BLaER1 treated with 17β-estradiol and CSF1 and Interleukin-3, amounts not matched to agents 10 nM and 100 nM (cell line): ENCODE data around the gene TMEM217.
A peak's percentile ranks its signal among the peaks of the same experiment; 100 is the strongest.
"Not testable (repeated sequence)": the region's sequence is repeated elsewhere in the genome, so short reads cannot be mapped to it uniquely, and the experiment has no call there.

Source experiments
- H3K27ac ChIP-seq, 11 experiments: shearing (Covaris generic); formaldehyde crosslinking; 2 replicates each; pipeline ENCODE4 v1.8.1; 2022
- H3K27me3 ChIP-seq, 11 experiments: shearing (Covaris generic); formaldehyde crosslinking; 2 replicates each; pipeline ENCODE4 v1.8.1; 2022
- H3K36me3 ChIP-seq, 11 experiments: shearing (Covaris generic); formaldehyde crosslinking; 2 replicates each; pipeline ENCODE4 v1.8.1; 2022
- H3K4me1 ChIP-seq, 10 experiments: shearing (Covaris generic); formaldehyde crosslinking; 2 replicates each; pipeline ENCODE4 v1.8.1; 2022
- H3K4me2 ChIP-seq, 11 experiments: shearing (Covaris generic); formaldehyde crosslinking; 2 replicates each; pipeline ENCODE4 v1.8.1; 2022
- H3K4me3 ChIP-seq, 10 experiments: shearing (Covaris generic); formaldehyde crosslinking; 2 replicates each; pipeline ENCODE4 v1.8.1; 2022
- H3K9ac ChIP-seq, 11 experiments: shearing (Covaris generic); formaldehyde crosslinking; 2 replicates each; pipeline ENCODE4 v1.8.1; 2022
- H3K9me3 ChIP-seq, 11 experiments: shearing (Covaris generic); formaldehyde crosslinking; replicated peaks in 1 of 11; 2 replicates each; pipeline ENCODE4 v1.8.1; 2022
- H4K20me1 ChIP-seq, 11 experiments: shearing (Covaris generic); formaldehyde crosslinking; 2 replicates each; pipeline ENCODE4 v1.8.1; 2022
- Cebpa-rat ChIP-seq, 11 experiments: shearing (Covaris generic); IDR thresholded peaks; 2 replicates each; pipeline ENCODE4 v1.8.1; 2022

Gene TMEM217

DNA sequence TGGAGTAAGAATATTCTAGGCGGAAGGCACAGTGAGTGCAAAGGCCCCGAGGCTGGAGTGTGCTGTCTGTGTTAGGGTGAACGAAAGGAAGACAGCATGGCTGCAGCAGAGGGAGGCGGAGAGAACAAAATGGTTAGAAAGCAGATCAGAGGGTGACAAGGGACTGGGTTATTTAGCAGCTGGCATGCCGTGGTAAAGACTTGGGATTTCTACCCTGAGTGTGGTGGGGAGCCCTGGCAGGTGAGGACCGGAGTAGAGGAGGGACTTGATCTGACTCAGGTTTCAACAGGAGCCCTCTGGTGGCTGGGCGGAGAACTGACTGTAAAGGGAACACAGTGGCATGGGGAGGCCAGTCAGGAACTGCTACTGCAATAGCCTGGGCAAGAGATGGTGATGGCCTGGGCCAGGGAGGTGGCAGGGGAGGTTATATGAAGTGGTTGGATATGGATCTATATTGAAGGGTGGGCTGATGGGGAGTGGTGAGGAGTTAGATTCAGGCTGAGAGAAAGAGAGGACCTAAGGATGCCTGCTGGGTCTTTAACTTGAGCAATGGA, 50.0 kb downstream of the TMEM217 start:
- Histone ChIP-seq H3K27me3 (no peaks in the 10 kb centered on the region), H3K9me3 (no peaks in the 10 kb centered on the region), H3K36me3 (no peaks in the 10 kb centered on the region), H4K20me1 (no peaks in the 10 kb centered on the region), H3K4me1 (peaks cover 17 to 96% (median 35%) of the 10 kb centered on the region in 10 experiments), H3K4me2 (peak overlapping the region in 5 of 11 experiments; percentile 24 to 88 (median 69); a peak in 8 of 22 replicates), H3K4me3 (no peak overlapping the region), H3K27ac (peak overlapping the region in 4 of 11 experiments; percentile 16 to 65 (median 54); a peak in 6 of 22 replicates), H3K9ac (no peak overlapping the region)
- TF ChIP-seq Cebpa-rat (IDR thresholded peaks at IDR 0.05) = no peak

DNA sequence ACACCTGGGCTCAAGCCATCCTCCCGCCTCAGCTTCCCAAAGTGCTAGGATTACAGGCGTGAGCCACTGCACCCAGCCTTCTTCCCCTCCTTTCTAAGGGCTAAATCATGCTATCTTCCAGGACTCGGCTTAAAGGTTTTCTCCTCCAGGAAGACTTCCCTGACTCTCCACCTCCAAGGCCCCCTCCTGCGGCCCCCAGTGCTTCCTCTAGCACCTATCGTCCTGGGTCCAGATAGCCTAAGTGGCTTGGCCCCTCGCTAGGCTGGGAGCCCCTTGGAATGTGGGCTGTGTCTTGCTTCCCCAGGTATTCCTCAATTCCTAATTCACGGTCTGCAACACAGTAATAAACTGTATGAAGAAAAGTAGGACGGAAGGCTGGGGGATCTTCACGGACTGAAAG, 51.3 kb downstream of the TMEM217 start:
- Histone ChIP-seq H3K27me3 (no peaks in the 10 kb centered on the region), H3K9ac (no peak overlapping the region; a peak in 1 of 22 replicates), H3K27ac (peak overlapping the region in 5 of 11 experiments; percentile 3 to 65 (median 51); a peak in 8 of 22 replicates)

DNA sequence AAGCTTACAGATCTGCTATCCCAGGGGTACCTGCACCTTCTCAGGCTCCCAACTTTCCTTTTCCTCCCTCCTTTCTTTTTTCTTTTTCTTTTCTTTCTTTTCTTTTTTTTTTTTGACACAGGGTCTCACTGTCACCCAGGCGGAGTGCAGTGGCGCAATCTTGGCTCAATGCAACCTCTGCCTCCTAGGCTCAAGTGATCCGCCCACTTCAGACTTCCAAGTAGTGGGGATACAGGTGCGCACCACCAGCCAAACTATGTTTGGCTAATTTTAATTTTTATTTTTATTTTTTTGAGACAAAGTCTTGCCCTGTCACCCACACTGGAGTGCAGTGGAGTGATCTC, 52.0 kb downstream of the TMEM217 start:
- Histone ChIP-seq H3K9ac (peak overlapping the region in 4 of 11 experiments; percentile 3 to 66 (median 22); a peak in 4 of 22 replicates), H3K4me3 (no peak overlapping the region), H3K27me3 (no peaks in the 10 kb centered on the region), H3K9me3 (no peaks in the 10 kb centered on the region), H3K36me3 (no peaks in the 10 kb centered on the region), H3K4me1 (peaks cover 20 to 98% (median 51%) of the 10 kb centered on the region in 10 experiments), H3K4me2 (peak overlapping the region; percentile 45 to 88 (median 67)), H4K20me1 (no peaks in the 10 kb centered on the region), H3K27ac (peak overlapping the region in 9 of 11 experiments; percentile 0 to 65 (median 38); a peak in 10 of 22 replicates)
- no peak for TF ChIP-seq Cebpa-rat (IDR thresholded peaks at IDR 0.05)

More for the DNA sequence above, 51.3 kb downstream of the TMEM217 start:
- Histone ChIP-seq H3K4me1 (peaks cover 20 to 99% (median 49%) of the 10 kb centered on the region in 10 experiments), H3K4me2 (peak overlapping the region in 5 of 11 experiments; percentile 67 to 88 (median 74); a peak in 9 of 22 replicates), H3K4me3 (no peak overlapping the region), H3K36me3 (no peaks in the 10 kb centered on the region), H3K9me3 (no peaks in the 10 kb centered on the region), H4K20me1 (no peaks in the 10 kb centered on the region)
- no peak for TF ChIP-seq Cebpa-rat (IDR thresholded peaks at IDR 0.05)

DNA sequence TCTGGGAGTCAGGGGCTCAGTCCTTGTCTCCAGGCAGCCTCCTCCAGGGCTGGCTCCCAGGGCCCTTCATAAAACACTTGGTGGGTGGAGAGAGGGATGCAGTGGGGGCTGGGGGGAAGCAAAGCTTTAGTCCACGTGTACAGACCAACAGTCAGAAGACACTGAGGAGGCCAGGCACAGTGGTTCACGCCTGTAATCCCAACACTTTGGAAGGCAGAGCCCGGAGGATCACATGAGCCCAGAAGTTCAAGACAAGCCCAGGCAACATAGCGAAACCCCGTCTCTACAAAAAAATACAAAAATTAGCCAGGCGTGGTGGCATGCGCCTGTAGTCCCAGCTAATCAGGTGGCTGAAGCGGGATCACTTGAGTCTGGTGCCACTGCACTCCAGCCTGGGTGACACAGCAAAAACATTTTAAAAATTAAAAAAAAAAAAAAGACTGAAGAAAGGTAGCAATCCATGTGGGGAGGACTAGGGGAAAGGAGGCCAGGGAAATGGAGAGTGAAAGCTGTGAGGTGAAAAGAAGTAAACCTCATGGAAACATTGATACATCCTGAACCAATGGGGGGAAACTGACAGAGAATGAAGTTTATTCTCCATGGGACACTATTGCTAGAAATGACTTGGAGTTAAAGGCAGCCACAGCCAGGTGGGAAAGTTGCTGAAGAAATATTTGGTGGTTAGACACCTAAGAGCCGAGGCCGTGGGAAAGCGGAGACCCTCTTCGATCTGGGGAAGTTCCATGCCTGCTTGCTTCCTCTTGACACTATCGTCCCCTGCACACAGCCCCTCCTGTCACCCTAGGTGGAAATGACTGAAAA, 52.6 kb downstream of the TMEM217 start:
- Histone ChIP-seq H3K4me3 (no peak overlapping the region), H3K4me1 (peaks cover 20 to 95% (median 51%) of the 10 kb centered on the region in 10 experiments), H3K36me3 (no peaks in the 10 kb centered on the region), H3K4me2 (peak overlapping the region; percentile 45 to 88 (median 67)), H4K20me1 (no peaks in the 10 kb centered on the region), H3K27me3 (no peaks in the 10 kb centered on the region), H3K9ac (peak overlapping the region in 10 of 11 experiments; percentile 3 to 66 (median 18); a peak in 10 of 22 replicates), H3K27ac (peak overlapping the region in 9 of 11 experiments; percentile 9 to 65 (median 42); a peak in 13 of 22 replicates), H3K9me3 (no peaks in the 10 kb centered on the region)
- no peak for TF ChIP-seq Cebpa-rat (IDR thresholded peaks at IDR 0.05)

DNA sequence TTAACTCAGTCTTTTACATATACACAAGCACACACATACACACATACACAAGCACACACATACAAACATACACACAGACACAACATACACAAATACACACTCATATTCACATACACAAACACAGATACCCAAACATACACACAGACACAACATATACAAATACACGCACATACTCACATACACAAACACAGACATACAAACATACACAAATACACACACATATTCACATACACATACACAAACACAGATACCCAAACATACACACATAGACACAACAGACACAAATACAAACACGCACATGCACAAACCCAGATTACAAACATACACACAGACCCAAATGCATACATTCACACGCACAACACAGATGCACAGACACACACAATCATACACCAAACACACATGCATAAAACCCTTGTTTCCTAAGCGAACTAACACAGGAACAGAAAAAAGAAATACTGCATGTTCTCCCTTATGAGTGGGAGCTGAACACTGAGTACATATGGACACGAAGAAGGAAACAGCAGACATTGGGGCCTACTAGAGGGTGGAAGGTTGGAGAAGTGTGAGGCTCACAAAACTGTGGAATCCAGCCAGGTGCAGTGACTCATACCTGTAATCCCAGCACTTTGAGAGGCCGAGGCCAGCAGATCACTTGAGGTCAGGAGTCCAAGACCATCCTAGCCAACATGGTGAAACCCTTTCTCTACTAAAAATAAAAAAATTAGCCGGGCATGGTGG, 53.8 kb downstream of the TMEM217 start:
- Histone ChIP-seq H3K27ac (peak overlapping the region in 2 of 11 experiments; percentile 4 to 65; a peak in 3 of 22 replicates), H4K20me1 (no peaks in the 10 kb centered on the region), H3K9me3 (no peaks in the 10 kb centered on the region), H3K27me3 (no peaks in the 10 kb centered on the region), H3K9ac (no peak overlapping the region), H3K4me1 (peaks cover 20 to 94% (median 50%) of the 10 kb centered on the region in 10 experiments), H3K36me3 (no peaks in the 10 kb centered on the region), H3K4me3 (no peak overlapping the region), H3K4me2 (peak overlapping the region in 3 of 11 experiments; percentile 69 to 88 (median 74); a peak in 7 of 22 replicates)
- no peak for TF ChIP-seq Cebpa-rat (IDR thresholded peaks at IDR 0.05)

DNA sequence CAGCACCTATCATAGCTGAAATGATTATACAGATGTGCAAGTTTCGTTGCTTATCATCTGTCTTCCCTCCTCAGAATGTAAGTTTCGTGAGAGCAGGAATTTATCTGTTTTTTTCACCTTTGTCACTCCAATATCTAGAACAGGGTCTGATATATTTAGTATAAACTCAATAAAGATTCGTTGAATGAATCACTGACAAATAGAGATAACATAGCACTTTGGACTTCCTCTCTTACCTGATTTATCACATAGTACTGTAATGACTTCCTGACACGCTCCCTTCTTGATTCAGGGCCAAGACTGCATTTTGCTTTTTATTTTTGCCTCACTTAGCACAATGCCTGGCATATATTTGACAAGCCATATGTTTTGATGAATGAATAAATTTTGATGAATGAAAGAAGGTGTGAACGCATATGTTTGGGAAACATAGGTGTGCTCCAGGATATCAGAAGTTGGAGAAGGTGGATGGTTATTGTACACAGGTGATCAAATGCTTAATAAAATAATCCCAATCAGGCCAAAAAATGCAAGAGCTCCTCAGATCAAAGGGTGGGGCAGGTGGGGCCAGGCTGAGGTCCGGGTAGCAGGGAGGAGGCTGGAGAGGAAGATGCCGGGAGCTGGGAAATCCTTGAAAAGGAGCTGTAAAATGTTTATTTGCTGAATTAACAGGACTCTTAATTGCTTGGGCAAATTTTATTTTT, 55.0 kb downstream of the TMEM217 start:
- H3K4me3 ChIP-seq = no peak overlapping the region
- H4K20me1 ChIP-seq = no peaks in the 10 kb centered on the region
- H3K27ac ChIP-seq = no peak overlapping the region
- no peak overlapping the region for H3K9ac ChIP-seq
- no peaks in the 10 kb centered on the region for H3K9me3 ChIP-seq
- H3K27me3 ChIP-seq = no peaks in the 10 kb centered on the region
- H3K4me1 ChIP-seq = peaks cover 20 to 82% (median 44%) of the 10 kb centered on the region in 10 experiments
- TF ChIP-seq Cebpa-rat (IDR thresholded peaks at IDR 0.05) = no peak
- no peaks in the 10 kb centered on the region for H3K36me3 ChIP-seq
- peak overlapping the region in 10 of 11 experiments; percentile 8 to 63 (median 19); a peak in 14 of 22 replicates for H3K4me2 ChIP-seq

DNA sequence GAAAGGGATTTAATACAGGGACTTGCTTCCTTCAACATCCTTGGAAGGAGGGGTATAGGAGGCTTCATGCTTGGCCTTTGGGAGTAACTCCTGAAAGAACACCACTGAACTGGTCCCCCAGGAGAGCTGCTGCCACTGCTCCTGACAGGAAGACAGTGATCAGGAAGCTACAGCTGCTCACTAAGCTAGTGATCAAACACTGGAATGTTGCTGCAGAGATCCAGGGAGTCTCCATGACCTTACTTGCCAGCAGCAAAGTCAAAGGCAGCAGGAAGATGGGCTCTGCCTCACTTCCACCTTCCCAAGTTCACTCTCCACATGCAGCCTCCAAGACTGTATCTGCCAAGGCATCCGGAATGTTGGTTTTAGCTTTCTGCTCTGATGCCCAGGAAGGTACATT, 56.2 kb downstream of the TMEM217 start:
- H3K4me1 ChIP-seq = peaks cover 20 to 70% (median 41%) of the 10 kb centered on the region in 10 experiments
- TF ChIP-seq Cebpa-rat (IDR thresholded peaks at IDR 0.05) = no peak
- peak overlapping the region in 7 of 11 experiments; percentile 10 to 63 (median 41); a peak in 13 of 22 replicates for H3K4me2 ChIP-seq
- H3K9me3 ChIP-seq = no peaks in the 10 kb centered on the region
- no peak overlapping the region; a peak in 1 of 22 replicates for H3K9ac ChIP-seq
- no peaks in the 10 kb centered on the region for H3K36me3 ChIP-seq
- H3K4me3 ChIP-seq = no peak overlapping the region
- H3K27me3 ChIP-seq = no peaks in the 10 kb centered on the region
- H4K20me1 ChIP-seq = no peaks in the 10 kb centered on the region
- H3K27ac ChIP-seq = no peak overlapping the region

DNA sequence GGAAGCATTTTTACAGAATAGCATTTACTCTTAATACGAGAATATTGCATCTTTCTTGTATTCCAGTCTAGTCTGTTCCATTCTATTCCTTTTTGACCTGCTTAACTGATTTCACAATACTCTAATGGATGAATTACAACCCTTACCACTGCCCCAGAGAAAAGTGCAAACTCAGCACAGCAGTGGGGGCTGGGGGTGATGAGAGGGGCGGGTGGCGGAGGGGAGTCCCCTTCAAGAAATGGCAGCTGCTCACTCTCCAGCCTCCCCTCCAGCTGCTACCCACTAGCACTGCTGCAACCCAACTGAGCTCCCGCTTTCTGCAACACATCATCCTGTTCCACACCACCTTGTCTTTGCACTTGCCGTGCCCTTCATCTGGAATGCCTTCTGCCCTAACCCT, 57.9 kb downstream of the TMEM217 start:
- Histone ChIP-seq H3K4me3 (no peak overlapping the region), H4K20me1 (no peaks in the 10 kb centered on the region), H3K4me2 (peak overlapping the region in 3 of 11 experiments; percentile 22 to 40 (median 23); a peak in 3 of 22 replicates), H3K4me1 (peaks cover 8 to 54% (median 26%) of the 10 kb centered on the region in 10 experiments), H3K9ac (no peak overlapping the region), H3K27ac (no peak overlapping the region), H3K36me3 (no peaks in the 10 kb centered on the region), H3K27me3 (no peaks in the 10 kb centered on the region), H3K9me3 (no peaks in the 10 kb centered on the region)
- no peak for TF ChIP-seq Cebpa-rat (IDR thresholded peaks at IDR 0.05)

DNA sequence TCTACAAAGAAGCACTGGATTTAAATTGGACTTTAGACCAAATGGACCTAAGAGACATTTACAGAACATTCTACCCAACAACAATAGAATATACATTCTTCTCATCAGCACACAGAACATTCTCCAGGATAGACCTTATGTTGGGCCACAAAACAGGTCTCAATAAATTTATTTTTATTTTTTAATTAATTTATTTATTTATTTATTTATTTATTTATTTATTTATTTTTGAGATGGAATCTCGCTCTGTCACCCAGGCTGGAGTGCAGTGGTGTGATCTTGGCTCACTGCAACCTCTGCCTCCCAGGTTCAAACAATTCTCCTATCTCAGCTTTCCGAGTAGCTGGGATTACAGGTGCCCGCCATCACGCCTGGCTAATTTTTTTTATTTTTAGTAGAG, 61.5 kb downstream of the TMEM217 start:
- H4K20me1 ChIP-seq, H3K9me3 ChIP-seq, H3K36me3 ChIP-seq, H3K4me3 ChIP-seq, H3K4me2 ChIP-seq, H3K9ac ChIP-seq, H3K27me3 ChIP-seq, H3K27ac ChIP-seq: not testable (repeated sequence)
- peaks cover 0 to 51% (median 30%) of the 10 kb centered on the region in 10 experiments; a peak in 18 of 20 replicates for H3K4me1 ChIP-seq

DNA sequence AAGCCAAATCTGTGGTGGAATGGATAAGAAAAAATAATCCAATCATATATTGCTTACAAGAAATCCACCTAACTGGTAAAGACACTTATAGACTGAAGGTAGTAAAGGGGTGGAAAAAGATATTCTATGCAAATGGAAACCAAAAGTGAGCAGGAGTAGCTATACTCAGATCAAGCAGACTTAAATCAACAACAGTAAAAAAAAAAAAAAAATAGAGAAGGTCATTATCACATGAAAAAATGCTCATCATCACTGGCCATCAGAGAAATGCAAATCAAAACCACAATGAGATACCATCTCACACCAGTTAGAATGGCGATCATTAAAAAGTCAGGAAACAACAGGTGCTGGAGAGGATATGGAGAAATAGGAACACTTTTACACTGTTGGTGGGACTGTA, 63.1 kb downstream of the TMEM217 start:
- not testable (repeated sequence) for H3K9ac ChIP-seq, H3K27me3 ChIP-seq, H3K36me3 ChIP-seq, H3K9me3 ChIP-seq, H3K4me2 ChIP-seq, H4K20me1 ChIP-seq, H3K4me3 ChIP-seq
- H3K4me1 ChIP-seq = peaks cover 6 to 56% (median 42%) of the 10 kb centered on the region in 10 experiments; a peak in 19 of 20 replicates
- H3K27ac ChIP-seq = peak overlapping the region in 4 of 11 experiments; percentile 11 to 100 (median 56); a peak in 6 of 22 replicates
